IMR-90 (cell line): ENCODE results near the gene TNRC6B. TPM values are rescaled to one million over a fixed set of nuclear protein-coding genes. Genes with fewer than 3 reads are reported as not detected.
A peak's percentile ranks its signal among the peaks of the same experiment; 100 is the strongest.

Experiments
- ATAC-seq: fragments of 200-7000 bp; cut with Tn5 transposase; 2 replicates; pipeline ENCODE4 v1.9.1; 2020; ENCODE audit warnings: low read depth, mild to moderate bottlenecking, moderate library complexity
- BruUV-seq: library from RNA; stranded (reverse); fragments of 400-500 nt; replicated peaks from 2 replicates; lab custom pipeline; 2021; lab: Mats Ljungman, UMichigan
- CTCF ChIA-PET: fragments of 300-600 bp; formaldehyde crosslinking; extraction: SDS; loops from one replicate; lab custom pipeline; 2021; ENCODE audit warnings: antibody characterized with exemption; lab: Yijun Ruan, JAX
- POLR2A ChIA-PET: fragments of 300-600 bp; sonication (Branson Sonifier 250); formaldehyde crosslinking; loops from one replicate; lab custom pipeline; 2022; ENCODE audit warnings: antibody characterized with exemption; ENCODE audit not compliant: unreplicated experiment; lab: Charles Lee
- DNase-seq: peaks from one replicate; pipeline ENCODE4 v3.0.0; 2013
- H2AFZ ChIP-seq: replicated peaks from 2 replicates; pipeline ENCODE3; 2013; ENCODE audit warnings: low read length, mild to moderate bottlenecking; ENCODE audit not compliant: poor library complexity
- H2AK5ac ChIP-seq: 2 replicates; pipeline ENCODE4 v1.6.1; 2013; ENCODE audit warnings: low read depth, low read length, inconsistent platforms
- H2AK9ac ChIP-seq: replicated peaks from 2 replicates; pipeline ENCODE3; 2013; ENCODE audit warnings: mild to moderate bottlenecking, low read depth, low read length, moderate library complexity; ENCODE audit not compliant: poor library complexity
- H2BK120ac ChIP-seq: 2 replicates; pipeline ENCODE4 v1.6.1; 2013; ENCODE audit warnings: low read depth, low read length, inconsistent platforms
- H2BK15ac ChIP-seq: 3 replicates; pipeline ENCODE4 v1.6.1; 2013; ENCODE audit warnings: low read depth, low read length, inconsistent platforms
- H2BK20ac ChIP-seq: 2 replicates; pipeline ENCODE4 v1.6.1; 2013; ENCODE audit warnings: low read depth, mild to moderate bottlenecking, inconsistent platforms, low read length, moderate library complexity
- H2BK5ac ChIP-seq: 2 replicates; pipeline ENCODE4 v1.6.1; 2013; ENCODE audit warnings: mild to moderate bottlenecking, low read depth, low read length, inconsistent platforms; ENCODE audit not compliant: poor library complexity, severe bottlenecking
- H3K14ac ChIP-seq: replicated peaks from 2 replicates; pipeline ENCODE4 v1.6.1; 2013; ENCODE audit warnings: low read depth, low read length, inconsistent platforms
- H3K18ac ChIP-seq: 2 replicates; pipeline ENCODE4 v1.6.1; 2013; ENCODE audit warnings: low read depth, low read length, control low read depth
- H3K23ac ChIP-seq: 2 replicates; pipeline ENCODE4 v1.6.1; 2013; ENCODE audit warnings: low read depth, low read length, inconsistent platforms
- H3K27ac ChIP-seq: 2 replicates; pipeline ENCODE4 v1.5.1; 2013; ENCODE audit warnings: mild to moderate bottlenecking, control low read depth, low read length; ENCODE audit not compliant: insufficient read depth
- H3K27me3 ChIP-seq: 2 replicates; pipeline ENCODE4 v1.6.1; 2013; ENCODE audit warnings: low read length; ENCODE audit not compliant: control insufficient read depth, insufficient read depth
- H3K36me3 ChIP-seq: 2 replicates; pipeline ENCODE4 v1.6.1; 2013; ENCODE audit warnings: low read length, mixed read lengths; ENCODE audit not compliant: control insufficient read depth, insufficient read depth
- H3K4ac ChIP-seq: 2 replicates; pipeline ENCODE4 v1.6.1; 2013; ENCODE audit warnings: low read depth, low read length, inconsistent platforms
- H3K4me1 ChIP-seq: 2 replicates; pipeline ENCODE4 v1.6.1; 2013; ENCODE audit warnings: low read length, mixed read lengths; ENCODE audit not compliant: control insufficient read depth, insufficient read depth
- H3K4me2 ChIP-seq: 2 replicates; pipeline ENCODE4 v1.6.1; 2013; ENCODE audit warnings: low read depth, mild to moderate bottlenecking, control low read depth, low read length, moderate library complexity
- H3K4me3 ChIP-seq: 2 replicates; pipeline ENCODE4 v1.5.1; 2013; ENCODE audit warnings: low read depth, mild to moderate bottlenecking, control low read depth, low read length, moderate library complexity; ENCODE audit not compliant: insufficient read depth
- H3K56ac ChIP-seq: 2 replicates; pipeline ENCODE4 v1.6.1; 2013; ENCODE audit warnings: low read length, inconsistent platforms; ENCODE audit not compliant: insufficient read depth; ENCODE audit errors: extremely low read depth
- H3K79me1 ChIP-seq, 2 experiments: 2 replicates each; pipeline ENCODE4 v1.6.1; 2013; ENCODE audit warnings: low read length in 2 of 2, inconsistent platforms in 1 of 2, low read depth in 1 of 2
- H3K9ac ChIP-seq: 2 replicates; pipeline ENCODE4 v1.6.1; 2013; ENCODE audit warnings: low read depth, low read length, control low read depth
- H3K9me1 ChIP-seq: 2 replicates; pipeline ENCODE4 v1.6.1; 2013; ENCODE audit warnings: low read length, inconsistent platforms; ENCODE audit not compliant: insufficient read depth
- H3K9me3 ChIP-seq: 2 replicates; pipeline ENCODE4 v1.6.1; 2013; ENCODE audit warnings: low read length; ENCODE audit not compliant: control insufficient read depth, insufficient read depth
- H4K20me1 ChIP-seq: 2 replicates; pipeline ENCODE4 v1.6.1; 2013; ENCODE audit warnings: low read length, inconsistent platforms; ENCODE audit not compliant: insufficient read depth
- H4K5ac ChIP-seq: 2 replicates; pipeline ENCODE4 v1.6.1; 2013; ENCODE audit warnings: mild to moderate bottlenecking, low read depth, low read length, control low read depth
- H4K8ac ChIP-seq, 2 experiments: 2 replicates each; pipeline ENCODE4 v1.6.1; 2013; ENCODE audit warnings: low read depth in 2 of 2, low read length in 2 of 2, control low read depth in 1 of 2, inconsistent platforms in 1 of 2
- H4K91ac ChIP-seq: 2 replicates; pipeline ENCODE4 v1.6.1; 2013; ENCODE audit warnings: low read depth, low read length, inconsistent platforms; ENCODE audit not compliant: insufficient read depth
- BHLHE40 ChIP-seq: fragments of 150-350 bp; IDR thresholded peaks from 2 replicates; pipeline ENCODE4 v1.6.1; 2016; ENCODE audit warnings: mild to moderate bottlenecking, low read depth, low read length
- CEBPB ChIP-seq: IDR thresholded peaks from 2 replicates; pipeline ENCODE4 v1.6.1; 2012; ENCODE audit warnings: low read depth, low read length, improper control_type of control experiment
- CHD1 ChIP-seq: IDR thresholded peaks from 2 replicates; pipeline ENCODE4 v1.6.1; 2012; ENCODE audit warnings: low read depth, low read length, improper control_type of control experiment
- FOS ChIP-seq: fragments of 150-350 bp; IDR thresholded peaks from 2 replicates; pipeline ENCODE4 v1.6.1; 2016; ENCODE audit warnings: low read depth, low read length
- MAFK ChIP-seq: IDR thresholded peaks from 2 replicates; pipeline ENCODE4 v1.6.1; 2012; ENCODE audit warnings: low read depth, low read length, improper control_type of control experiment
- MAZ ChIP-seq: IDR thresholded peaks from 2 replicates; pipeline ENCODE4 v1.6.1; 2012; ENCODE audit warnings: low read depth, mild to moderate bottlenecking, low read length, improper control_type of control experiment, moderate library complexity, borderline replicate concordance
- MXI1 ChIP-seq: IDR thresholded peaks from 2 replicates; pipeline ENCODE4 v1.6.1; 2012; ENCODE audit warnings: low read depth, mild to moderate bottlenecking, low read length, moderate library complexity, borderline replicate concordance
- NFE2L2 ChIP-seq: fragments of 150-350 bp; IDR thresholded peaks from 2 replicates; pipeline ENCODE4 v1.6.1; 2016; ENCODE audit warnings: low read depth, mild to moderate bottlenecking, low read length
- POLR2A ChIP-seq: IDR thresholded peaks from 2 replicates; pipeline ENCODE4 v1.6.1; 2012; ENCODE audit warnings: mild to moderate bottlenecking, low read depth, low read length
- RAD21 ChIP-seq: IDR thresholded peaks from 2 replicates; pipeline ENCODE4 v1.6.1; 2012; ENCODE audit warnings: low read length, improper control_type of control experiment
- RCOR1 ChIP-seq: IDR thresholded peaks from 2 replicates; pipeline ENCODE4 v1.6.1; 2012; ENCODE audit warnings: mild to moderate bottlenecking, low read length, improper control_type of control experiment; ENCODE audit not compliant: insufficient replicate concordance
- RFX5 ChIP-seq: IDR thresholded peaks from 2 replicates; pipeline ENCODE4 v1.8.0; 2012; ENCODE audit warnings: low read depth, mild to moderate bottlenecking, low read length, moderate library complexity
- SMC3 ChIP-seq: fragments of 150-350 bp; IDR thresholded peaks from 2 replicates; pipeline ENCODE4 v1.6.1; 2016; ENCODE audit warnings: low read depth, mild to moderate bottlenecking, antibody characterized with exemption, low read length, moderate library complexity
- WGBS, 2 experiments: methylation state at CpG; one replicate each; pipeline versions ENCODE4 v1.1.5 to v1.1.7; 2013; ENCODE audit warnings: missing lambda C conversion rate in 2 of 2; ENCODE audit not compliant: insufficient read length in 1 of 2; ENCODE audit errors: extremely low coverage in 2 of 2; 5-methylcytosine and 5-hydroxymethylcytosine counted together
- dilution Hi-C: fragments of 300-500 bp; cut with HindIII; formaldehyde crosslinking; loops from one replicate; pipeline ENCODE4 v1.14.3; 2018; ENCODE audit warnings: low sequenced_read_pairs; ENCODE audit not compliant: unreplicated experiment
- in situ Hi-C: fragments of 300-500 bp; cut with MboI; formaldehyde crosslinking; loops from 3 replicates; pipeline ENCODE4 v1.14.3; 2019; ENCODE audit warnings: low sequenced_read_pairs, inconsistent platforms, mixed read lengths
- intact Hi-C: fragments of 100-400 bp; cut with micrococcal nuclease; formaldehyde crosslinking; loops from 2 replicates; pipeline ENCODE4 v1.10.0; 2022
- polyA plus RNA-seq, 3 experiments: library from polyadenylated mRNA; depleted of rRNA; stranded (reverse); fragments of >200 nt; gene quantifications; 2 replicates each; pipeline ENCODE4 v1.2.3, GENCODE V29; 2012; ENCODE audit warnings: low replicate concordance in 1 of 3
- total RNA-seq: library from RNA; depleted of rRNA; stranded (reverse); fragments of >200 nt; gene quantifications from 2 replicates; pipeline ENCODE4 v1.2.3, GENCODE V29; 2012
- TF ChIP-seq, protein P1 (sequence below): fragments of 150-350 bp; IDR thresholded peaks from 2 replicates; pipeline ENCODE4 v1.6.1; 2017; ENCODE audit warnings: mild to moderate bottlenecking, antibody characterized with exemption, low read length, low read depth
- TF ChIP-seq, protein P2 (sequence below): conservative IDR thresholded peaks from 2 replicates; pipeline ENCODE4 v1.5.1; 2012; ENCODE audit warnings: mild to moderate bottlenecking, low read depth, low read length, improper control_type of control experiment
- TF ChIP-seq, protein P3 (sequence below): fragments of 150-350 bp; IDR thresholded peaks from 2 replicates; pipeline ENCODE4 v1.6.1; 2016; ENCODE audit warnings: low read depth, mild to moderate bottlenecking, low read length, moderate library complexity, borderline replicate concordance

TNRC6B gene
- total and polyA plus RNA-seq, 2 of the 4 experiments (the other 2 are of a cell fraction) = 3.9 to 17.0 TPM

DNA sequence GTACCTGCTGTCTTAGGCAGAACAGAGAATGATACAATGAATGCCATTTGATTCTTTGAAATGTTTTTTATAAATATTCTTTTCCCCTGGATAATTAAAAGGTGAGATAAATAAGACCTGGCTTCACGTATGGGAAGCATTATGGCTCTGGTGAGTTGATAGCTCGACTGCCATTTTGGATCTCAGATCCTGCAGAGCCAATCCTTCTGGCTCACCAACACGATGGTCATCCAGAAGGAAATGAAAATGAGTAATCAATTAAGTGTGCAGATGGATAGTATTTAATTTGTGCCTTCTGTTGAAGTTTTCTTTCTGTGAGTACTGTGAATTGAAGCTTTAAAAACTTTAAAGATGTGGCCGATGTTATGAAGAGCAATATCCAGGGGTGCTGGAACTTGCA is 2.7 kb downstream of the TNRC6B start:
- Histone ChIP-seq H3K79me1 (peaks cover 15 to 74% of the 10 kb centered on the region in 2 experiments), H2BK5ac (no peak overlapping the region), H3K27me3 (no peaks in the 10 kb centered on the region), H2BK20ac (no peak overlapping the region), H3K23ac (peak overlapping the region; percentile 41; the same call in 1 of the 2 replicates), H3K14ac (no peak overlapping the region), H3K4me2 (peak overlapping the region; percentile 72), H4K8ac (no peak overlapping the region), H2AFZ (no peak overlapping the region), H2AK9ac (no peak overlapping the region), H3K18ac (no peak overlapping the region), H2BK15ac (no peak overlapping the region), H3K27ac (no peak overlapping the region), H3K4me1 (peaks cover 11% of the 10 kb centered on the region), H3K9me3 (no peaks in the 10 kb centered on the region), H3K36me3 (no peaks in the 10 kb centered on the region), H2AK5ac (no peak overlapping the region), H3K56ac (no peak overlapping the region), H2BK120ac (no peak overlapping the region), H4K91ac (no peak overlapping the region), H3K4ac (no peak overlapping the region), H3K4me3 (no peak overlapping the region), H3K9ac (no peak overlapping the region), H4K20me1 (peaks cover 42% of the 10 kb centered on the region), H3K9me1 (peaks cover 20% of the 10 kb centered on the region), H4K5ac (no peak overlapping the region)
- TF ChIP-seq RCOR1 = no peak
- TF ChIP-seq MAFK = no peak
- TF ChIP-seq POLR2A = no peak
- TF ChIP-seq CEBPB = no peak
- TF ChIP-seq MAZ = no peak
- TF ChIP-seq BHLHE40 = no peak
- no peak for TF ChIP-seq NFE2L2
- TF ChIP-seq, protein P1, sequence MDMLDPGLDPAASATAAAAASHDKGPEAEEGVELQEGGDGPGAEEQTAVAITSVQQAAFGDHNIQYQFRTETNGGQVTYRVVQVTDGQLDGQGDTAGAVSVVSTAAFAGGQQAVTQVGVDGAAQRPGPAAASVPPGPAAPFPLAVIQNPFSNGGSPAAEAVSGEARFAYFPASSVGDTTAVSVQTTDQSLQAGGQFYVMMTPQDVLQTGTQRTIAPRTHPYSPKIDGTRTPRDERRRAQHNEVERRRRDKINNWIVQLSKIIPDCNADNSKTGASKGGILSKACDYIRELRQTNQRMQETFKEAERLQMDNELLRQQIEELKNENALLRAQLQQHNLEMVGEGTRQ = no peak
- TF ChIP-seq FOS = no peak
- TF ChIP-seq RFX5 = no peak
- TF ChIP-seq SMC3 = no peak
- TF ChIP-seq, protein P2, sequence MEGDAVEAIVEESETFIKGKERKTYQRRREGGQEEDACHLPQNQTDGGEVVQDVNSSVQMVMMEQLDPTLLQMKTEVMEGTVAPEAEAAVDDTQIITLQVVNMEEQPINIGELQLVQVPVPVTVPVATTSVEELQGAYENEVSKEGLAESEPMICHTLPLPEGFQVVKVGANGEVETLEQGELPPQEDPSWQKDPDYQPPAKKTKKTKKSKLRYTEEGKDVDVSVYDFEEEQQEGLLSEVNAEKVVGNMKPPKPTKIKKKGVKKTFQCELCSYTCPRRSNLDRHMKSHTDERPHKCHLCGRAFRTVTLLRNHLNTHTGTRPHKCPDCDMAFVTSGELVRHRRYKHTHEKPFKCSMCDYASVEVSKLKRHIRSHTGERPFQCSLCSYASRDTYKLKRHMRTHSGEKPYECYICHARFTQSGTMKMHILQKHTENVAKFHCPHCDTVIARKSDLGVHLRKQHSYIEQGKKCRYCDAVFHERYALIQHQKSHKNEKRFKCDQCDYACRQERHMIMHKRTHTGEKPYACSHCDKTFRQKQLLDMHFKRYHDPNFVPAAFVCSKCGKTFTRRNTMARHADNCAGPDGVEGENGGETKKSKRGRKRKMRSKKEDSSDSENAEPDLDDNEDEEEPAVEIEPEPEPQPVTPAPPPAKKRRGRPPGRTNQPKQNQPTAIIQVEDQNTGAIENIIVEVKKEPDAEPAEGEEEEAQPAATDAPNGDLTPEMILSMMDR = no peak
- TF ChIP-seq CHD1 = no peak
- TF ChIP-seq, protein P3, sequence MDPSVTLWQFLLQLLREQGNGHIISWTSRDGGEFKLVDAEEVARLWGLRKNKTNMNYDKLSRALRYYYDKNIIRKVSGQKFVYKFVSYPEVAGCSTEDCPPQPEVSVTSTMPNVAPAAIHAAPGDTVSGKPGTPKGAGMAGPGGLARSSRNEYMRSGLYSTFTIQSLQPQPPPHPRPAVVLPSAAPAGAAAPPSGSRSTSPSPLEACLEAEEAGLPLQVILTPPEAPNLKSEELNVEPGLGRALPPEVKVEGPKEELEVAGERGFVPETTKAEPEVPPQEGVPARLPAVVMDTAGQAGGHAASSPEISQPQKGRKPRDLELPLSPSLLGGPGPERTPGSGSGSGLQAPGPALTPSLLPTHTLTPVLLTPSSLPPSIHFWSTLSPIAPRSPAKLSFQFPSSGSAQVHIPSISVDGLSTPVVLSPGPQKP = no peak
- no peak for TF ChIP-seq MXI1
- TF ChIP-seq RAD21 = no peak
- no peak for ATAC-seq
- in situ Hi-C loops (loop anchor here (10.0 kb wide), 1 partner anchor 646 kb away; the partner anchor contains the start of gene RPS19BP1), intact Hi-C loops (no loop called here), dilution Hi-C loops (no loop called here)
- no CpG with 5 or more reads among the region's 4 CpGs for WGBS, 2 experiments
- BruUV-seq = no TSS peak
- POLR2A ChIA-PET = interaction anchor here (0.5 to 0.6 kb wide), 2 partner anchors 90 to 167 kb away, joined by 3 to 4 read pairs; no protein-coding TSS in a partner anchor
- CTCF ChIA-PET = interaction anchor here (1.5 kb wide), 1 partner anchor 13 kb away, joined by 5 read pairs; no protein-coding TSS in a partner anchor
- no peak for DNase-seq
